Left ventricle myocardium superior (tissue), 1 donor: ENCODE measurements around the gene F2RL2. TPM values are rescaled to one million over a fixed set of nuclear protein-coding genes. Genes with fewer than 3 reads are reported as not detected.

ENCODE experiments used
- ATAC-seq: fragments of 200-7000 bp; cut with Tn5 transposase; one replicate; pipeline ENCODE4 v1.9.1; 2020; ENCODE audit warnings: mild to moderate bottlenecking, moderate library complexity
- DNase-seq: peaks from one replicate; pipeline ENCODE4 v3.0.0-alpha.2; 2020
- intact Hi-C: fragments of 100-400 bp; cut with micrococcal nuclease; formaldehyde crosslinking; loops from one replicate; pipeline ENCODE4 v1.11.0; 2022
- total RNA-seq: library from RNA; stranded (reverse); fragmentation: NEBNext Ultra II Directional; extraction: Animal tissue kit (Norgen Biotek cat#: 25700); gene quantifications from one replicate; pipeline ENCODE4 v1.2.1, GENCODE V29; 2021
- donor health status: DM: no; HTN: yes; CAD: no; lungs with severe emphysema.

Gene F2RL2
- total RNA-seq, 1 donor from 2014 or later, result 0.27 TPM

DNA sequence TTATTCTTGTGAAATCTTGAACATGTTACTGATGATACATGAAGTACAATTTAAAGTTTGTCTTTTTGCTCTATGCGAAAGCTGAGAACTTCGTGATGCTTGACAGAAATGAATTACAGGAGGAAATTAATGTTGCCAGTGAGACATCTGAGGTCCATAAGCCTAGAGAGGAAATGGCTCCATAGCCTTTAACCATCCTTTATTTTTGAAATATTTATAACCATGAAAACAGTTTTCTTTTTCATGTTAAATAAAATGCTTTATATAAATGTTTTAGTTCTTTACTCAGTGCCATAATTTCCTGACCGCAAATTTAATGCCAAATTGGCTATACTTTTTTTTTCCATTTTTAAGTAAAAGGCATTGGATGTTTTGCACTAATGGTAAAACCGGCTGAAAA, 29.1 kb downstream of the F2RL2 start:
- DNase-seq (no peak), ATAC-seq (no peak)
- intact Hi-C loops, result no loop called here

DNA sequence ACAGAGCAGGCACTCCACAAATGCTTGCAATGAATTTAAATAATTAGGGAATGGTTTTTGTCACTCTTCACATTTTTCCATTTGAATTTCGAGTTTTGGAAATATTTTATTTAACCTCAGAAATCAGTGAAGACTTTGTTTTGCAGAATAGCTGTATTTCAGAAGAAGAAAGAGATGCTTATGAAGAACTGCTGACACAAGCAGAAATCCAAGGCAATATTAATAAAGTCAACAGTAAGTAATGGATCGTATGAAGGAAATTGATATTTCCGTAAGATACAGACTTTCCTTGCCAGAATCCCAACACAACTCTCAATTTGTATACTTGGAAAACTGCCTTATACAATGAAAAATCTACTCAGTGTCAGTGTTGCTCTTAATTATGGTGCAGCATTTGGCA, 30.5 kb downstream of the F2RL2 start:
- ATAC-seq (no peak), DNase-seq (no peak)
- intact Hi-C loops, result no loop called here

DNA sequence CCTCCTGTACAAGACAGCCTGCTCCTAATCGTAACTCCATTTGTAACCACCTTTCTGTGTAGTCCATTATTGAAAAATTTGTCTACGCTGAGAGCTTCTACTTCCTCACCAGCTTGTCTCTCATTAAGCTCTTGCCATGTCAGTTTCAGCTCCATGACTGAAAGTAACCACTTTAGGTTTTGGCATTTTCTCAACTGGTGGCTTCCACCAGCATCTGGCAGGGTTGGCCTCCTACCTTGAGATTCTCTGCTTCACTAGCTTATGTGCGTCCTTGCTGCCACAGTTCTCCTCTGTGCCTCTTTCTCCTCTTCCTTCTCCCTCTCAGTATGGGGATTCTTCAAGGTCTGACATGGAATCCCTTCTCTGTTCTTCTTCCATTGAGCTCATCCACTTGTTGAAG, 31.8 kb downstream of the F2RL2 start:
- ATAC-seq, result no peak
- intact Hi-C loops, result no loop called here

DNA sequence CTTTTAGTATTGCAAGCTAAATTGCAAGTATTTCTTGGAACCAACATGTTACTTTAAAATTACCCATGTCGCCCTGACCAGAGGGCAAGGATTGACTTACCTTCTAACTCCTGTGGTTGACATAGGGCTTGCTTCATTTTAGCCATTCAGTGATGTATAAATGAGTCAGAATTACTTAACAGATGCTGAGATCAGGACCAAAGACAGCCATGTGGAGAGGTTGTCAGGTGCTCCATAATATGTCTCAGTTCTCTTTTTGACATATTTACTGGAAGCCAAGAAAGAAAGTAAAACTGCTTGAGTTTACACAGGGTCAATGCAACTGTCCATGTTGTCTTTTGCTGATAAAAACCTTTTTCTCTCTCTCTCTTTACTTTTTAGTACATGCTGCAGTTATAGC, 33.2 kb downstream of the F2RL2 start:
- DNase-seq (no peak), ATAC-seq (no peak)
- intact Hi-C loops, result no loop called here

More for the DNA sequence above, 31.8 kb downstream of the F2RL2 start:
- no peak for DNase-seq

DNA sequence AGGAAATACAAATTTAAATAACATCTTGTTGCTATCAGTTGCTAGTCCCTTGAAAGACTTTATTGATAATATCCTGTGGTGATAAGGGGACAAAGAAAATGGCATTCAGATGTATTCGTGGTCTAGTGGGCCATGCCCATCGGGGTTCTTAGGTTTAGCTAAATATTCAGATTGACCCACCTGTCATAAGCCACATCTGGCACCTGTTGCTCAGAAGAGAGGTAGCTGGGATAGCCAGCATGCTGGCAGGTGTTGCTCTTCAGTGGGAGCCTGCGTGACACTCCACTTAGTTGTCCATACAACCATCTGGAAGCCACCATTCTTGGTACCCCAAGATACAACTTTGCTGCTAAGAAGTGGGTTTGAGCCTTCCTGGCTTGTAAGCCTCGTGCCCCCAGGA, 36.7 kb downstream of the F2RL2 start:
- ATAC-seq, result no peak
- no peak for DNase-seq
- intact Hi-C loops, result no loop called here

DNA sequence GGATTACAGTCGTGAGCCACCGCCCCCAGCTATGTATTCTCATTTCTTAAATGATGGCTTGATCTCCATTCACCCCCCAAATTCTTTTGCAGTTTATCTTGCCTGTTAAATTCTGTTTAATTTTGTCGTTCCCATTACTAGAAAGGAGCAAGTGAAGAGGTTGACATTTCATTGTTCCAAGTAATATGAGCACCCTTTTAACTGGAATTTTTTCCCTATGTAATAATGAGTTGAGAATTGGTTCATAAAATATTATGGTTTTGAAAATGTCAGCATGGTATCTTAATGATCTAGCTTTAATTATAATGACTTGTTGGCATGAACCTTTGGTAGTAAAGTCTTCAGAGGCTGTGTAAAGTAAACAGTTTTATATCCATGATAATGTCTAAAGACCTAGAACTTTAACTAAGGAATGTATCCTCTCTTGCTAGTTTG, 37.4 kb downstream of the F2RL2 start:
- ATAC-seq (no peak), DNase-seq (no peak)
- intact Hi-C loops, result no loop called here

DNA sequence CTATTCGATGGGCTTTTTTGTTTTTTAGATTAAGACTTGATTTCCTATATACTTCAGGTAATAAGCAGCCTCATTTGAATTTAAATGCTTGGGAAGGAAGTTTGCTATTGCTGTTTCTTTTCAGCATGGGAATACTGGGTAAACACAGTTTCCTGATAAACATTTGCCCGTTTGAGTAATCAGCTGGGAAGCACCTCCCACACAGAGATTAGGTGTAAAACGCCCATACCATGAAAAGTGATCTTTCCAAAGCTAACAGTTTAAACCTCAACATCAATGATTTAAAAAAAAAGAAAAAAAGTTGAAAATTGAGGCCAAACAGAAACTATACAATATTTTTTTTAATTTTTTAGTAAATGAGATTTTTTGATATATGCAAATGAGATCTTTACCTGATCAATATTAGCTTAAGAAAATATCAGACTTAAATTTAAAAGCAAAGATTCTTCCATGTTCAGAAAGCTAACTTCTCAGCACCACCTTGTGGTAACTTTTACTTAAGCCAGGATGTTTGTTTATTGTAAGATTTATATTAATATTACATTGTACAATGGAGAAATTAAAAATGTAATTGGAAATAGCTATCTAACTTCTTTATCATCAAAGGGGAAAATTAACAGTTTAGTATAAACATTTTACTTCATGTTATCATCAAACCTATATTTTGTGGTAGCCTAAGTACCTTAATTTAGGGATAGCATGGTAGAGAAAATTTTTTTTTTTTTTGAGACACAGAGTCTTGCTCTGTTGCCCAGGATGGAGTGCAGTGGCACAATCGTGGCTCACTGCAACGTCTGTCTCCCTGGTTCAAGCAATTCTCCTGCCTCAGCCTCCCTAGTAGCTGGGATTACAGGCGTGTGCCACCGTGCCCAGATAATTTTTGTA, 39.8 kb downstream of the F2RL2 start:
- ATAC-seq (no peak), DNase-seq (no peak)
- intact Hi-C loops, result no loop called here

DNA sequence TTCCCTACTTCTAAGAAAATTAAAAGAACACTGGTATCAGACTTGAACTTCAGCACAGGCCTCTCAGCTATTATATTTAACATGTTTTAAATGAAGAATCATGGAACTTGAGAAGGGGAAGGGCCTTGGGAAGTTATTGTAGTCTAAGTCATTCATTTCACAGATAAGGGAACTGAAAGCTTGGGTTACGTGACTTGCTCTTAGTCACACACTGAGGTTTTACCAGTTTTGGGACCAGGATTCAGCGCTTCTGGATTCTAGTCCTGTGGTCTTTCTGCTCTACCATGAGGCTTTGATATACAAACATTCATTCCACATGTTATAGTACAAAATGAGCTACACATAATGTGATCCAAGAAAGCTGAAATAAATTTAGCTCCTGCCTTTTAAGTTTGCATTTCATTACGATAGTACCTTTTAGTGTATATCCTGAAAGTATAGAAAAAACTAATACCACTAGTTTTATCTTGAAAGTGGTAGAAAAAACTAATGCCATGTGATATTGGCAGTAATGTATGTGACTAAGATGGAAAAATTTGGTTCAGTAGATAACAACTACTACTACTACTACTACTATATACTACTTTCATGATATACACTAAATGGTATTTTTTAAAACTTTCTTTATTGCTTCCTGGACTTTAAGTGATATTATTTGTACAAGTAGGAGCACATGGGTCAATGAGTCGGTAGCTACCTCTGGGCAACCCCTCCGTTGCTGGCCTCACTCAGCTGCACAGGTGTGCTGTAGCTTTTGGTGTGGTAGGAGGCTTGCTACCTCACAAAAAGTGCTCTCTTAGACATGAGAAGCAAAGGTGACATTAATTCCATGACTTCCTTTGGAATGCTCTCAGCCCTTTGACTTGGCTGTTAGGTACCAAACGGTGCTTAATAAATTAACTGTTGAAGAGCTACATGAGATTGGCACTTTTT, 40.7 kb downstream of the F2RL2 start:
- no peak for DNase-seq
- ATAC-seq, result peak; percentile 15
- intact Hi-C loops, result no loop called here

DNA sequence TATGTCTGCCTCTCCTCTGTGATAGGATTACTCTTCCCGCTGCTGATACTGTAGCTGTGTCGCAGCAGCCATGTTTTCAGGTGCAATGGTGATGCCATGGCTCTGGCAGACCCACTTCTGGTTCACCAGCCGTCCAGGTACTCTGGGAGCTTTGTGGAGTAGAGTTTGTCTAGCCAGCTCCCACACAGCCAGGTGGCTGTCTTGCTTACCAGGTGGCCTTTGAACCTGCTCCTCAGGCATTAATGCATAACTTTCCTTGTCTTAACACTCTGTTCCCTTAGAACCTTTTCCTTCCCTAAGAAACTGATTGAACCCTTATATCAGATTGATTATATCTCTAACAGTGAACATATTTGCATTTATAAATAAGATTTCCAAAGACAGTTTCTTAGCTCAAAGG, 42.2 kb downstream of the F2RL2 start:
- ATAC-seq (no peak), DNase-seq (no peak)
- intact Hi-C loops, result no loop called here

DNA sequence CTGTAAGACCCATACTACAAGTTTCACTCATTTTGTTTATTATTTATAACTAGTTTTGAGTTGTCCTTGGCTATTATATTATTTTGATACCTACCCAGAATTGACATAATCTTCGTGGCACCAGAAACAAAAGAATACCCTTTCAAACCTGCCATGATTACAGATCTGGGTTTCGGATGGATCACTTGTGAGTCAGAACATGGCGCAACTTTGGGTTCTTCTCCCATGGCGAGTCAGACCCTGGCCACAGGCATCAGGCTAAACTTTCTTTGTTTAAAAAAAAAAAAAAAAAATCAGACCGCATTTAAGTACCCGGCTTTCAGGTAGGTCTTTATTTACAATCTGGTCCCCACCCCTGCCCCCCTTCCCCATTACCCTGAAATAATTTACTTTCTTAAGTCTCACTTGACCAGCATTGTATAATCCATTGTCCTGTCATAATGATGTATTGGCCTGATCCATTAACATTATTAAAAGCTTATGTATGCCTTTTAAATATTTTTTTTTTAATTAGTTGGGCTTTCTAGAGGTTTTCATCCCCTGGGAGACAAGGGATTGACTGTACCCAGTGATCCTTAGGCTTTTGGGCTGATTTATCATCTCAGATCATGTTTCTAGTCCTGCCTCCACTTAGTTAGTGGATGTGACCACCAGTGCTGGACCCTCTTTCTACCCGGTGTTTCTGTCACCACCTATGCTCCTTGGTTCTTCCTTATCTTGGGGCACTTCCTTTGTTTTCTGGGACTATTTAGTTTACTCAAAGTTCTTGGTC, 43.9 kb downstream of the F2RL2 start:
- no peak for ATAC-seq
- intact Hi-C loops, result no loop called here
- DNase-seq, result no peak

DNA sequence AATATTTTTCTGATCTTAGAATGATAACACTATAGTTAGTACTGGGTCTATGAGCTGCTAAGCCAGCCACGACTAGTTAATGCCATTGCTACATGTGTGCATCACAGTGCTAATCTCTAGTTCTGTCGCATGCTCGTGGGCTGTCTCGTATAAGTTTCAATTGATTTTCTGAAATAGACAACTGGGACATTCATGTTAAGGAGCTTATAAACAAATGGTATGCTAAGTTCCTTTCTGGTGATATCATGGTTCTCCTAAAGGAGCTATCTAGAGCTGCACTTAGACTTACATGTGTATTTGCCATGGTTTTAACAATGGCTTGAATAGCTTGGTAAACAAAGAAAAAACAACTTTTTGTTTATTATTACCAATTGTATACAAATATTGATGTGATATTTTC, 46.2 kb downstream of the F2RL2 start:
- DNase-seq (no peak), ATAC-seq (no peak)
- intact Hi-C loops, result no loop called here

DNA sequence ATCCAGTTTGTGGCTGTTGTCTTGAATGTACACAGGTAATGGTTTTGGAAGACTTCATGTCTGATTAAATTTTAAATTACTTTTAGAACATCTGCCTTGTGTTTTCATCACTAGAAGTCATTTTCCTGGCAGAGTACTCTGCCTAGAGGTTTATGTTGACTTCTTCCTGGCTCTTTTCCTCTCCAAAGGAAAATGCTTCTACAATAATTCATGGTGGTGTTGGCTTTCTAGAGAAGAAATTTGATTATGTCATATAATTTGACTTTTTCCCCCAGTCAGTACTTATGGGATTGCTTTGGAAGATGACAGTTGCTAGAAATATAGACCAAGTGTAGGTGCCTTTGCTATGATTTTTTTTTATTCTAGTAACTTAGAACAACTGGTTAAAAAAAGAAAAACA, 46.8 kb downstream of the F2RL2 start:
- DNase-seq (no peak), ATAC-seq (no peak)
- intact Hi-C loops, result no loop called here

DNA sequence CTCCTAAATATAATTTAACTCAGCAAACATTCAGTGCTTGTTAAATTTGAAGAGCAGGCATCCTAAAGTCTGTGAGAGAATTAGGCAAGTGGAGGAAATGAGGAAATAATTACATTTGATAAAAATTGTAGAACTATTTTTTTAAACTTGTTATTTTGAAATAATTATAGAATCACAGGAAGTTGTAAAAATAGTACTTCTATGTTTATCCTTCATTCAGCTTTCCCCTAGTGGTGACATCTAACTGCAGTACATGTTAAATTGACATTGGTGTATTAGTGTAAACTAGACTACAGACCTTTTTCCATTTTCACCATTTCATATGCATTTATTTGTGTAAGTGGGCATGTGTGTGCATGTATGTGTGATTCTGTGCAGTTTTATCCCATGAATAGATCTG, 51.6 kb downstream of the F2RL2 start:
- ATAC-seq (no peak), DNase-seq (no peak)
- intact Hi-C loops, result no loop called here

DNA sequence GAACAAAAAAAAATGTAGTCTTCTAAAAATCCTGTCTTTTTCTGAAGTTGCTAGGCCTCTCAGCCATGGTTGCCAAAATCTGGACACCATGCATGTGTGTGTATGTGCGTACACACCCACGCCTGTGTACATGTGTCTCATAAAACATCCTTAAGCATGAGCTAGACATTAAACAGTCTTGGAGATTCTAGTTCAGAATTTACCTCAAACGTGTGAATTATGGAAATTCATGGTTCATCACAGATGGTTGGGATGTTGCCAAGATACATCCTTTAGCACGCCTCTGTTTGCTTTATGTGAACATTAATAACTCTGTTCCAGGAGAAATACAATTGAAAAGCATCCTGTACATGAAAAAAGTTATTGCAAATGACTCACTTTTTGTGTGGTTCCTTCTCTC, 53.0 kb downstream of the F2RL2 start:
- intact Hi-C loops, result no loop called here
- DNase-seq (no peak), ATAC-seq (no peak)

Other genes starting within 250 kb of the F2RL2 start
- gene IQGAP2, start 220.1 kb downstream of the F2RL2 start, total RNA-seq, result 7.8 TPM
- 7.2 TPM for gene F2R, start 92.7 kb upstream of the F2RL2 start, total RNA-seq
- gene F2RL1, start 195.6 kb upstream of the F2RL2 start, total RNA-seq, result 1.1 TPM
- 0.20 TPM for gene S100Z, start 226.6 kb upstream of the F2RL2 start, total RNA-seq